HG02973 (cell line): ENCODE data around the gene POLR3F.
"Not testable (repeated sequence)": the region's sequence is repeated elsewhere in the genome, so short reads cannot be mapped to it uniquely, and the experiment has no call there.

Experiments
- ATAC-seq: cut with Tn5 transposase; IDR thresholded peaks from one replicate; pipeline ENCODE4 v1.9.1; 2021; ENCODE audit warnings: moderate library complexity; ENCODE audit not compliant: unreplicated experiment

POLR3F gene, protein sequence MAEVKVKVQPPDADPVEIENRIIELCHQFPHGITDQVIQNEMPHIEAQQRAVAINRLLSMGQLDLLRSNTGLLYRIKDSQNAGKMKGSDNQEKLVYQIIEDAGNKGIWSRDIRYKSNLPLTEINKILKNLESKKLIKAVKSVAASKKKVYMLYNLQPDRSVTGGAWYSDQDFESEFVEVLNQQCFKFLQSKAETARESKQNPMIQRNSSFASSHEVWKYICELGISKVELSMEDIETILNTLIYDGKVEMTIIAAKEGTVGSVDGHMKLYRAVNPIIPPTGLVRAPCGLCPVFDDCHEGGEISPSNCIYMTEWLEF

DNA sequence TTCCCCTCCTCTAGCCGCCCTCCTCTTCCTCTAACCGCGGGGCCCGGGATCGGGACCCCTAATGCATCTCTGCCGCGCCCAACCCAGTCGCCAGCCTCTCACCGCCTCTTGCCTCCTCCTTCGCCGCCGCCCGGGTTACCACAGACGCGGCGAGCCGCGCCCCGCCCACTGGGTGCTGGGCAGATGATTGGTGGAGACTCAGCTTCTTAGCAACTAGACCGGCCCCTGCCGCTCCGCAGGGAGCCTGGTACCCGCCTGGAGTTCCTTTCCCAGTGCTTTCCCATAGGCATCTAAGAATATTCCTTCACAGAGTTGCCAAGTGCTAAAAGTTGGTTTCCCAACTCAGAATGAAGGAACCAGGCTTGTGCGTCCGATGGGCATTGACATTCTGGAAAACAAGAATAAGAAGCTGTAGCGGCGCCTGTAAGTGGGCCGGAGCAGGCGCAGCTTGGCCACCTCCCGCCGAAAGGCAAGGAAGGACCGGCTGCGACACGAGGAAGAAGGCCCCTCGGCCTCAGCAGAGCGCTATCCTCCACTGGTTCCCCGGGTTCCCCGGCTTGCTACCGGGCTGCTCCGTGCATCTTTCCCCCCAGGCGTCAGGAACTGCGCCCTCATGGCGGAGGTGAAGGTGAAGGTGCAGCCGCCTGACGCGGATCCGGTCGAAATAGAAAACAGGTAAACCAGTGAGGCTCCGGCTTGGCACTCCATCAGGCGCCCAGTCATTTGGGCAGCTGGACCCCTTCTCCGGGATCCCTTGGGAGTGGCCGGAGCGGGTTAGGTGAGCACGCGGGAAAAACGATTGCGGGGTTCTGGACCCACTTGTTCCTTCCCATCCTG, at the start of gene POLR3F, which contains the start of gene DZANK1:
POLR3F (plus strand) TSS at position 497 of the 837 bp plus-strand sequence; CDS start at position 614, 117 bp downstream.
DZANK1 (minus strand) TSS at position 137 of the 837 bp plus-strand sequence. CDS start 1,672 bp downstream, outside the sequence.
- ATAC-seq, result peak; percentile 96

DNA sequence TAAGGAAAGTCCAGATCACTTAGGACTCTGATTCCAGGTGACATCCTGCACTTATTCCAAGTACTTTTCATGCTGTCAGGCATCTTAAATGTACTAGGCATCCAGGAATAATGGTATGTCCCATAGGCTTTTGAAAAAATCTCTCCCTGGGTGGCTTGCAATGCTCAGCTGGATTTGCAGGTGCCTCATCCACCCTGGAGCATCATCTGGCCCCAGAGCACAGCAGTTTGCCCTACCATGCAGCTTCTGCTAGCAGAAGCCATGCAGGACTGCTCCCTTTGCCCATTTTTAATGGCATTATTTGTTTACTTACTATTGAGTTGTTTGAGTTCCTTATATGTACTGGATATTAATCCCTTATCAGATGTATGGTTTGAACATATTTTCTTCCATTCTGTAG, 45.6 kb upstream of the POLR3F start:
- no peak for ATAC-seq

DNA sequence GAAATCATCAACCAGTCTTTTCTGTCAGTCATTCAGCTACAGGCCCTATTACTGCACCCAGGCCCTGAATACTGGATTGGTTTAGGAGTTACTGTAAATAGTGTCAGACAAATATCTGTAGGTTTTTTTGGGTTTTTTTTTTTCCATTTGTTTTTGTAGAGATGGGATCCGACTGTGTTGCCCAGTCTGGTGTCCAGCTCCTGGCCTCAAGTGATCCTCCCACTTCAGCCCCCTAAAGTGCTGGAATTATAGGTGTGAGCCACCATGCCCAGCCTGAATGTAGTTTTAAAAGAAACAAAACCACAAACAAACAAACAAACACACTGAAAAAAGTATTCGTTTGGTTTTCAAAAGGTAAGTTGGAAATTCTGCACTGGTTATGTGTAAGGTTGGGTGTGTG, 40.0 kb upstream of the POLR3F start:
- ATAC-seq, result no peak

DNA sequence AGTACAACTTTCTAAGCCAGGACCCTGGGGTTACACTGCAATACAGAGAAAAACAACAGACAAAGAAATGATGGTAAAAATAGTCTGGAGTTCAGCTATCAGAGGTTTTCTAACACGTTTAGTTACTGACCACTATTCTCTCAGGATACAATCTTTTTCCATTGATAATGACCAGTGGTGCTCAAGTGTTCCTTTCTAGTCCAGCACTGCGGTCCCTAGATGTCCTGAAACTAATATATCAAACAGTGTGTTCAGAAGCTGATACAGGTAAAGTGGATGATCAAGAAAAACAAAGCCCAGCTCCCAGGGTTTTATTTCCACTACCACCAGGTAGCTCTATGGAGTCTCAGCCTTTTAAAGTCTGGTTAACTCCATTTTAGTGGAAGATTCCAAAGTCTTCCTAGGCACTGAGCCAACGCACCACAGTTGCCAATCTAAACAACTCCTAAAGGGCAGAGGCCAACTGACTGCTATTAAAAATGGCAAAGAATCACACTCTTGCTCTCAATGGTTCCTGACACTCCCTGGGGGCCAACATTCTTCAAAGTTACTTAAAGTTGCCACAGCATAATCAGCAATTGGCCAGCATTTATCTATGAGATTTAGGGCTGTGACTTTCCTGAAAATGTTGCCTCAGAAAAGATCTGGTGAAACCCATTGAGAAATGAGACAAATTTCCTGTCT, 38.6 kb upstream of the POLR3F start:
- no peak for ATAC-seq

DNA sequence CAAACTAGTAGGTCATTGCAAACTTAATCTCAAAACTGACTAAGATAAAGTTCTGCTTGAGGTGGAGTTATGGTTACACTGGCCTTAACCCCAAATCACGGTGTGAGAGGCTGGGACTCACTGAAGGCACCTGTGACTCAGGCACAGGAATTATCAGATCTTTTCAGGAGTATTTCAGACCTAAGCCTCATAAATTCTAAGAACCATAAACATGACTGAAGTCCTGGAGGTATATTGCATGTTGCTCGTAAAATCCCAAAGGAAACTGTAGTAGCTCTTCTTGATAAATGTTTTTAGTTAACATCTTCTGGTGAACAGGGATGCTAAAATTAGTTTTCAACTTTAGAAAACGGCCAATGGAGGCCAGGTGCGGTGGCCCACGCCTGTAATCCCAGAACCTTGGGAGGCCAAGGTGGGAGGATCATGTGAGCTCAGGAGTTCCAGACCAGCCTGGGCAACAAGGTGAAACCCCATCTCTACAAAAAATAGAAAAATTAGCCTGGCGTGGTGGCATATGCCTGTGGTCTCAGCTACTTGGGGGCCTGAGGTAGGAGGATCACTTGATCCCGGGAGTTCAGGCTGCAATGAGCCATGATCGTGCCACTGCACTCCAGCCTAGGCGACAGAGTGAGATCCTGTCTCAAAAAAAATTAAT, 36.9 kb upstream of the POLR3F start:
- ATAC-seq, result no peak

DNA sequence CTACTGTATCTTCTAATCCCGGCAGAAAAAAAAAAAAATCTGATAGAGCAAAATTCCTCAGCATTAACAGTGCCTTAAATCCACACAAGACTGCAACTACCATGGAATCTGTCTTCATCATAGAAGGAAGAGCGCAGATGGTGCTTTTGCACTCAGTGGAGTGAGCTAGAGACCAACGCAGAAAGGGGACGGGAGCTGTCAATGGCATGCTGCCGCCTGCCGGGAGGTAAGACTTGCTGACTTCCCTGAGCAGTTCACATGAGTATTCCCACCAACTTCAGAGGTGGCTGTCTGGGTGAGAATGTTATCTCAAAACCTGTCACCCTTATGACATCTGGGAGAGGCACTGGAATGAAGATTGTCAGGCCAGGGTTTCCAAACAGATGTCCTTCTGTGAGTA, 36.0 kb upstream of the POLR3F start:
- no peak for ATAC-seq

DNA sequence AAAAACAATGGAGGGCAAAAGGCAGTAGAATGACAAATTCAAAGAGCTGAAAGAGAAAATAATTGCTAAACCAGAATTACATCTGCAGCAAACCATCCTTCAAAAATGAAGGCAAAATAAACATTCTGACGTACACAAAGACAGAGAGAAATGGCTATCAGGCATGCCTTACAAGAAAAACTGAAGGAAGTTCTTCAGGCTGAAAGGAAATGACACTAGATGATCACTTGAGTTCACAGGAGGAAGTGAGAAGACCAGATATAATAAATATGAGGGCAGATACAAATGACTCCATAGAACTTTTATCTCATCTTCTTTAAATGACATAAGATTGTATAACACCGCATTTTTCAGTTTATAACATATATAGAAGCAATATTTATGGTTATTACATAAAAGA, 30.3 kb upstream of the POLR3F start:
- no peak for ATAC-seq

DNA sequence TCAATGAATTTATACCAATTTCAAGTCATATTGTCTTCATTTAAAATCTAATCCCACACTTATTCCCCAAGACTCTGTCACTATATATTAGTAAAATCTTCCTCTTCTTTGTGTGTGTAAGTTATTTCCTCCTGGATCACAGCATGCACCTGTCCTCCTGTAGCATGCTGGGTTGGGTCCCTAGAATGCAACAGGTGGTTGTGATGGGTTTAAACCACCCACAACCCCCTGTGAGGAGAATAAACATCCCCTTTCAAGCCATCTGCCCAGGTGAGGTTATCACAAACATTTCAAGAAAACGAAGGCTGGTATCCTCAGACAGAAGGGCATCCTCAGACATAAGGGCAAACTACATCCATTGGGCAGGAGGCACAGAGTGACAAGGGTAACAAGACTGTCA, 26.8 kb upstream of the POLR3F start:
- no peak for ATAC-seq

DNA sequence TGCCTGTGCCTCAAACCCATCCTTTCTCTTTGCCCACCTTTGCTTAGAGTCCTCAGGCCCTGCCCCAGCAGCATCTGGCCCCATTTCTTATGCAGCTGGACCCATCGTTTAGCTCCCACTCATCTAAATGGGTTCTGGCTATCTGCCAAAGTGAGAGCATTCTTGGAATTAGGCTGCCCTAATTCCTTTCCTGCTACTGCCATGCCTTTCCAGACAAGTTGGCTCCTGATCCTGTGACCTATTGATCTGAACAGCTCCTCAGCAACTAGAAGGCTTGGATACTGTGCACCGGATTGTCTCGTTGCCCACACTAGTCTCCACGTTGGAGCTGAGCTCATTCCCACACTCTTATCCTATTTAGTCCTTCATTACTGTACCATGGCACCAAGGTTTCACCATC, 23.3 kb upstream of the POLR3F start:
- ATAC-seq, result no peak

DNA sequence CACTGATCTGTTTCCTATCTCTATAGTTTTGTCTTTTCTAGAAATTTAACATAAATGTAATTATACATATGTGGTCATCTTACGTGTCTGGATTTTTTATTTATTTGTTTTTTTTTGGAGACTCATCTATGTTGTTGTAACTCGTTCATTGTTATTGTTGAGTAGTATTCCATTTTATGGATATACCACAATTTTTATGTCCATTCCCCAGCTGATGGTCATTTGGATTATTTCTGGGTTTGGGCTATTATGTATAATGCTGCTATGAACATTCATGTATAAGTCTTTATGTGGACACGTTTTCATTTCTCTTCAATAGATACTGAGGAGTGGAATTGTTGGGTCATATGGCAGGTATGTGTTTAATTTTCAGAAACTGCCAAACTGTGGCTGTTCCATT, 10.6 kb upstream of the POLR3F start:
- no peak for ATAC-seq

DNA sequence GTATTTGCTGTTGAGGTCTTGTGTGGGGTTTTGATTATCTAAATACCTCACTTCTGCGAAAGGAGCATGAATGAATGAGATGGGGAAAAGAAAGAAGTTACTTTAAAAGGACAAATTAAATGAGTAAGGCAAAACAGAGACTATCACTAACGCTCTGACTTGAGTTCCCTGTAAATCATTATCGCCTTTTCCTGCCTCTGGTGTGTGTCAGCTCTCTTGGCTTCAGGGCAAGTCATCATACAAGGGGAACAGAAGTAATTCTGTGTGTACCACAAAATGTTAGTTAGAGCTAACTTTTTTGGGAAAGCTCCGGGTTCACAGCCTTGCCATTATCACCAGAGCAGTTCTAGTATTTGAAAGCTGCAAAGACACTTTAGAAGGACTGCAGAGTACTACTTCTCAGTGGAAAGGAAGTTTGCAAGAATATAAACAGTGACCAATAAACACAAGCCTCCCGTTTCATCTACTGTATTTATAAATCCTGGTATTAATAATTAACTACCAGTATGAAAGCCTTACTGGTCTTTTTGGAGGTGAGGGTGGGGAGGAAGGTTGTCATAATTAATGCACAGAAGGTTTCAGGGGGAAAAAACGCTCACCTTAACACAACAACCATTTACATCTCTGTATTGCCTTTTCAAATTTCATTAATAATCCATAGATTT, 1.5 kb upstream of the POLR3F start:
- ATAC-seq, result no peak

DNA sequence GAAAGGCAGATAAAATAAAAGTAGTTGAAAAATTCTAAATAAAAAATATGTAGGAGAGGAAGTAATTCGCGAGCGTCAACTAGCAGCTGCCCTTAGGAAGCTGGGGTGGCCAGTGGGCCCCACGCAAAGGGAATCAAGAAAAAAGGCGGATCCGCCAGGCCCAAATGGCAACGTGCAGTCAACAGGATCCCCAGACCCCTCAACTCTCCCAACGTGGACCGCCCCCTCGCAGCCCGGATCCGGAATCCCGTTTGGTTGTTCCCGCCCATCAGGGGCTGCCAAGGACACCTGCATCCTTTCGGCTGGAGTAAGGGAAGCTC, 656 bp upstream of the POLR3F start:
- peak; percentile 6 for ATAC-seq

DNA sequence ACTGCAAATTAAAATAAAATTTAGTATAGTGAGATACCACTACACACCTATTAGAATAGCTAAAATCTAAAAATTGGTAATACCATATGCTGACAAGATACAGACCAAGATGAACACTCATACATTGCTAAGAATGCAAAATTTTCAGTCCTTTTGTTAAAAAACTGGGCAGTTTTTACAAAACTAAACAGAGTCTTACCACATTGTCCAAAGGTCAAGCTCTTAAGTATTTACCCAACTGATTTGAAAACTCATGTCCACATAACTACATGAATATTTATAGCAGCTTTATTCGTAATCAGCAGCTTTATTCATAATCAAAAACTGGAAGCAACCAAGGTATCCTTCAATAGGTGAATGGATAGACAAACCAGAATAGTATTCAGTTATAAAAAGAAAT, 10.0 kb downstream of the POLR3F start:
- no peak for ATAC-seq

DNA sequence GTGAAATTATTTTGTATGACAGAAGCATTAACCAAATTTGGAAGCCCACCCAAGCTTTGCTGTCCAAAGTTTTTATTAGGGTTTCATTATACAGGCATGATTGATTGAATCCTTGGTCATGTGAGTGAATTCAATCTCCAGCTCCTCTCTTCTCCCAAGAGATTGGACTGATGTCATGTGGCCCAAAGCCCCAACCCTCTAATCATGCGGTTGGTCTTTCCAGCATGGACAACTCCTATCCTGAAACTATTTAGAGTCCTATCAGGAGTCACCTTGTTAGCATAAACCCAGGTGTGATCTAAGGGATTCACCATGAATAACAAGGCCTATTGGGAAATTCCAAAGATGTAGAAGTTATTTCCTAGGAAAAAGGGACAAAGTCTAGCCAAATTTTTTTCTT, 10.6 kb downstream of the POLR3F start:
- no peak for ATAC-seq

DNA sequence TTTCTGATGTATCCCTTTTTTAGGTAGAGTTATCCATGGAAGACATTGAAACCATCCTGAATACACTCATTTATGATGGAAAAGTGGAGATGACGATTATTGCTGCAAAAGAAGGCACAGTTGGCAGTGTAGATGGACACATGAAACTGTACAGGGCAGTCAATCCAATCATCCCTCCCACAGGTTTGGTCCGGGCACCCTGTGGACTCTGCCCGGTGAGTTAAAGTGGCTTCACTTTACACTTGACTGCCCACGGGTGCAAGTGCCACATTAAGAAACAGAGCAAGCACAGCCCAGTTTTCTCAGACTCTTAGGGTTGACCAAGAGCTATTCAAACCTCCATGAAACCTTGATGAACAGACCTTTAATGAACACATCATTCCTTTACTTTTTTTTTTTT, 14.4 kb downstream of the POLR3F start:
- ATAC-seq, result no peak

DNA sequence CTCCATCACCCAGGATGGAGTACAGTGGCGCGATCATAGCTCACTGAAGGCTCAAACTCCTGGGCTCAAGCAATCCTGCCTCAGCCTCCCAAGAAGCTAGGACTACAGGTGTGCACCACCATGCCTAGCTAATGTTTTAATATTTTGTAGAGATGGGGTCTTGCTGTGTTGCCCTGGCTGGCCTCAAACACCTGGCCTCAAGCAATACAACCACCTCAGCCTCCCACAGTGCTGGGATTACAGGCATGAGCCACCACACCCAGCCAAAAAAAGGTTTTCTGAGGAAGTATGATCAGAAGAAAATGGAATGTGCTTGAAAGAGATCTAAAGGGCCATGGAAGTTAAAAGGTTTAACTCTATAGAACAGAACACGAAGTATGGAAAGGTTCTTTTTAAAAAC, 21.1 kb downstream of the POLR3F start:
- no peak for ATAC-seq

DNA sequence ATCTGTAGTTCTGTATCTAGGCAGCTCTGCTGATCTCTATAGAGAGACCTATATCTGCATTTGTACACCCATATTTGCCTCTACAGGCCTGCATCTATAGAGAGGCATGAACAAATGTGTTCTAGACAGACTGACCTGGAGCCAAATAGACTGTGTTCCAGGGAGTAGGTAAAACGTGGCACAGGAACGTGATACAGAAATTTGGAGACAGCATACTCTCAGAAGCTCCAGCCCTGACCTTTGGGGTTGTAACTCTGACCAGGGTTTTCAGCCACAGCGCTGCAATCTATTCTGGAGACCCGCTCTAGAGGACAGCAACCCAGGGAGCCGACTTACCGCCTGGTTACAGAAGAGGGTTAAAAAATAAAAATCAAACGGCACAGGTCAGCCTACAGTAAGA, 28.9 kb downstream of the POLR3F start:
- no peak for ATAC-seq

DNA sequence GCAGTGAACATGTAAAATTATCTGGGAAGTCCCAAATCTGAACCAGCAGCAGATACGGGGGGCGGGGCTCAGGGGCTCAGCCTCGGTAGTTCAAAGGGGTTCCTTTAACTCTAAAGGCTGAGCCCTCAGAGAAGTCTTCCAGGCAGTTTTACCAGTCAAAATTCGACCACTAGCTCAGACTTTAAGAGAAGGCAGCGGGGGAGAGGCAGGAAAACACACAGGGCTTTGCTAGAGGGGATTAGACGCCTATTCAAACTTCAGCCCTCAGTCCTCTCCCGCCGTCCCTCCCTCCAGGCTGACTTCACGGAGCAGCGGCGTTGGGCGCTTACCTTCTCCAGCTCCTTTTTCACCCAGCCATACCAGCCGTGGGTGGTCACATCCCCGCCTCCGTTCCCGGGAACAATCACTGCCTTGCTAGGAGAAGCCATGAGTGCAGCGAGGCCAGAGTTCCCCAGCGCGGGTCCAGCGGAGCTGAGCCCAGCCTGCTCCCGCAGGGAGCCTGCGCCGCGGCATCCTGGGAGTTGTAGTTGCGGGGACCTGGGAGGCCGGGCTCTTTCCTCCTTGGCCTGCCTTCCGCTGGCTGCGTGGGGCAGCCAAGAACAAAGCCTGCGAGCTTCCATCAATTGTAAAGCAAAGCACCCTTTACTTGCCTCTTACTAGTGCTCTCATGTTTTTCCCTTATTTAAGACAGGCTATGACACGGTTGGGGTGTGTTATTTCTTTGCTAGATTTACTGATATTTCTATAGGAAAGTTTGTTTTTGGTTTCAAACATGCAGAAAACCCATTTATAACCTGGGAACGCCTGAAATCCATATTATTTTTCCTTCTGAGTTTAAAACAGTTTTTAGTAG, 29.8 kb downstream of the POLR3F start, which contains the start of gene RBBP9:
RBBP9 (minus strand) TSS at position 486 of the 853 bp plus-strand sequence; CDS start at position 428, 58 bp downstream.
- peak; percentile 90 for ATAC-seq

DNA sequence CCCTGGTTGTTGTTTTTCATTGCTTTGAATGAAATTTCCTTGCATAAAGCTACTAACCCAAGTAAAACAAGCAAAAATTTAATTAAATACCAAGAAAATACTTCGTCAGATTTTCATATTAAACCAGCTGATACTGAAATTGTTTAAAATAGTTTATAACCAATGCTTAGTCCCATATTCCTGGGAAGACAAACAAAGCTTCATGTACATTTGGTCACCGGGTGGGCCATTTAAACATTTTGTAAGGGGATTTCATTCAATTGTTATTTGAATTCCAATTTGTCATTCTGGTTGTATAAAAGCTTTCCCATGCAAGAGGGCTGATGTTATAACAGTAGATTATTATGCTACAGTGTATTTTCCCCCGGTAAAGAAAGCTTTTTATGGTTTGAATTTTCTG, 30.4 kb downstream of the POLR3F start:
- no peak for ATAC-seq

DNA sequence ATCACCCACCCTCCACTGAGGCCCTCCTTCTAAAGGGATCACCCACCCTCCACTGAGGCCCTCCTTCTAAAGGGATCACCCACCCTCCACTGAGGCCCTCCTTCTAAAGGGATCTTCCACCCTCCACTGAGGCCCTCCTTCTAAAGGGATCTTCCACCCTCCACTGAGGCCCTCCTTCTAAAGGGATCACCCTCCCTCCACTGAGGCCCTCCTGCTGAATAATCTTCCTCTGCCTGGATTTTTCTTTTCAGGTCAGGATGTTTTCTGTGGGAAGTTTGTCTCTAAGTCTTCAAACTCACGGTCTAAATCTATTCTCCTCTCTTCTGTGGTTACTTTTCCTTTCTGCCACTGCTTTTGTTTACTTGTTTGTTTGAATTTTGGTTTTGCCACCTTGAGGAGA, 34.5 kb downstream of the POLR3F start:
- ATAC-seq, result not testable (repeated sequence)
